Endothelial cell (in vitro differentiated cells): ENCODE measurements around the gene SRRM3. TPM values are rescaled to one million over a fixed set of nuclear protein-coding genes. Genes with fewer than 3 reads are reported as not detected.
"Not testable (repeated sequence)": the region's sequence is repeated elsewhere in the genome, so short reads cannot be mapped to it uniquely, and the experiment has no call there.

Experiments
- DNase-seq: peaks from one replicate; pipeline ENCODE4 v3.0.0; 2021; ENCODE audit warnings: low spot score
- H3K27ac Mint-ChIP-seq: one replicate; pipeline ENCODE4 v1.8.0; 2021; ENCODE audit warnings: mixed read lengths, inconsistent platforms; ENCODE audit not compliant: unreplicated experiment
- H3K27me3 Mint-ChIP-seq: one replicate; pipeline ENCODE4 v1.8.0; 2021; ENCODE audit warnings: mild to moderate bottlenecking, moderate library complexity, mixed read lengths, inconsistent platforms; ENCODE audit not compliant: unreplicated experiment
- H3K36me3 Mint-ChIP-seq: one replicate; pipeline ENCODE4 v1.8.0; 2021; ENCODE audit warnings: mild to moderate bottlenecking, low read depth, mixed read lengths, inconsistent platforms; ENCODE audit not compliant: unreplicated experiment
- H3K4me1 Mint-ChIP-seq: one replicate; pipeline ENCODE4 v1.8.0; 2021; ENCODE audit warnings: mild to moderate bottlenecking, mixed read lengths, inconsistent platforms; ENCODE audit not compliant: unreplicated experiment
- H3K4me3 Mint-ChIP-seq: one replicate; pipeline ENCODE4 v1.8.0; 2021; ENCODE audit warnings: mild to moderate bottlenecking, mixed read lengths, inconsistent platforms; ENCODE audit not compliant: unreplicated experiment
- H3K9me3 Mint-ChIP-seq: one replicate; pipeline ENCODE4 v1.8.0; 2021; ENCODE audit warnings: mixed read lengths, inconsistent platforms; ENCODE audit not compliant: unreplicated experiment
- total RNA-seq: library from RNA; stranded (reverse); fragmentation: NEBNext Ultra II Directional; extraction: Animal tissue kit (Norgen Biotek cat#: 25700); gene quantifications from one replicate; pipeline ENCODE4 v1.2.1, GENCODE V29; 2021; ENCODE audit not compliant: unreplicated experiment
- TF ChIP-seq, protein P1 (sequence below): fragments of 200-600 bp; sonication (generic); IDR thresholded peaks from one replicate; pipeline ENCODE4 v1.5.0; 2021; ENCODE audit warnings: antibody characterized with exemption; ENCODE audit not compliant: unreplicated experiment

Gene SRRM3
- total RNA-seq, 1 donor from 2014 or later = 27.1 TPM

DNA sequence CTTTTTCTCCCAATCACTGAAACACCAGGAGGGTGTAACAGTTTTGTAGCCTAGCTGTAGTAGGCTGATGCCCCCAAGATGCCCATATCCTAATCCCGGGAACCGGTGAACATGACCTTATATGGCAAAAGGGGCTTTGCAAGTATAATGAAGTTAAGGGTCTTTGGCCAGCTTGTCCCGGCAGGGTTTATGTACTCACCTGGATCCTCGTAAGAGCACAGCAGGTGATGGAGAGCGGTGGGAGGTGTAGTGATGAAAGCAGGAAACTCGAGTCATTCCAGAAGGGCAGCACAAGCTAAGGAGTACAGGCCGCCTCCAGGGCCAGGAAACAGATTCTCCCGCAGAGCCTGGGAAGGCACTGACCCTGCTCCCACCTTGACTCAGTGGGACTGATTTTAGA lies 37.9 kb upstream of the SRRM3 start:
- not testable (repeated sequence) for H3K4me1 Mint-ChIP-seq, DNase-seq, H3K36me3 Mint-ChIP-seq, H3K4me3 Mint-ChIP-seq, H3K27me3 Mint-ChIP-seq, H3K9me3 Mint-ChIP-seq
- H3K27ac Mint-ChIP-seq = peak overlapping the region; percentile 74

DNA sequence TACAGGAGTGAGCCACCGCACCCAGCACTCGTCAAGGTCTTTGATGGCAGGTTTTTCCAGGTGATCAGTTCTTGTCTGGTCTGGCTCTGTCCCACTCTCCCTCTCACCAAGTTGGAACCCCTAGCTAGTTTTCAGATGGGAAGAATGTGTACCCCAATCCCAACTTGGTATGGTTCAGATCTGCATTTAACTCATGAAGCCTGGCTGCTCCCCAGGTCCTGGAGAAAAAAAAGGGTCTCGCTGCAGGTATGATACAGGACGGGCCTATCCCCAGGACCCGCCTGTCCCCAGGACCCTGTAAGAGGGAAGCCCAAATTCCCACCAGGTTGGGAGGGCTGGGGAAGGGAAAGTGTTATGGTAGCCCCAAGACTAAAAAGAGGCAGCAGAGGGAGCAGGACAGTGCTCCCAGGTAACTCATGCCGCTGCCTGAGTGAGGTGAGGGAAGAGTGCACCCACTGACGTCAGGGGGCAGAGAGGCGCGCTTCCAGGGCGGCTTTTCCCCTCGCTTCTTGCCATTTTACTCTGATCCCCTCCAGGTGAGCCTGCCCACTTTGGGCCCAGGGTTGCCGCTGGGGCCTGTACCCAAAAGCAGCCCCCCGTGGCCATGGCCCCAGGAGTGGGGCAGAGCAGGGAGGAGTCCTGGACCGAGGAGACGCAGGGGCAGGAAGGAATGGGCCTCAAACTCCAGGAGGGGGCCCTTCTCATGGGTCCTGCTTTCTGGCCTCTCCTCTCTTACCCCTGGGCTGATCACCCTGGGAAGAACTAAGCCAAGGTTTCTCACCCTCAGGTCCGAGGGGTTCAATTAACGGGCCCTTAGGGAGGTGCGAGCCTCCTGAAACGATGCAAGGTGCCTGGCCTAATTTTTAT lies 36.4 kb upstream of the SRRM3 start:
- Mint-ChIP-seq H3K27me3 (no peaks in the 10 kb centered on the region), H3K4me1 (no peaks in the 10 kb centered on the region), H3K9me3 (no peaks in the 10 kb centered on the region), H3K27ac (no peak overlapping the region), H3K4me3 (no peak overlapping the region), H3K36me3 (no peaks in the 10 kb centered on the region)
- DNase-seq = no peak
- TF ChIP-seq, protein P1, sequence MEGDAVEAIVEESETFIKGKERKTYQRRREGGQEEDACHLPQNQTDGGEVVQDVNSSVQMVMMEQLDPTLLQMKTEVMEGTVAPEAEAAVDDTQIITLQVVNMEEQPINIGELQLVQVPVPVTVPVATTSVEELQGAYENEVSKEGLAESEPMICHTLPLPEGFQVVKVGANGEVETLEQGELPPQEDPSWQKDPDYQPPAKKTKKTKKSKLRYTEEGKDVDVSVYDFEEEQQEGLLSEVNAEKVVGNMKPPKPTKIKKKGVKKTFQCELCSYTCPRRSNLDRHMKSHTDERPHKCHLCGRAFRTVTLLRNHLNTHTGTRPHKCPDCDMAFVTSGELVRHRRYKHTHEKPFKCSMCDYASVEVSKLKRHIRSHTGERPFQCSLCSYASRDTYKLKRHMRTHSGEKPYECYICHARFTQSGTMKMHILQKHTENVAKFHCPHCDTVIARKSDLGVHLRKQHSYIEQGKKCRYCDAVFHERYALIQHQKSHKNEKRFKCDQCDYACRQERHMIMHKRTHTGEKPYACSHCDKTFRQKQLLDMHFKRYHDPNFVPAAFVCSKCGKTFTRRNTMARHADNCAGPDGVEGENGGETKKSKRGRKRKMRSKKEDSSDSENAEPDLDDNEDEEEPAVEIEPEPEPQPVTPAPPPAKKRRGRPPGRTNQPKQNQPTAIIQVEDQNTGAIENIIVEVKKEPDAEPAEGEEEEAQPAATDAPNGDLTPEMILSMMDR = no peak

DNA sequence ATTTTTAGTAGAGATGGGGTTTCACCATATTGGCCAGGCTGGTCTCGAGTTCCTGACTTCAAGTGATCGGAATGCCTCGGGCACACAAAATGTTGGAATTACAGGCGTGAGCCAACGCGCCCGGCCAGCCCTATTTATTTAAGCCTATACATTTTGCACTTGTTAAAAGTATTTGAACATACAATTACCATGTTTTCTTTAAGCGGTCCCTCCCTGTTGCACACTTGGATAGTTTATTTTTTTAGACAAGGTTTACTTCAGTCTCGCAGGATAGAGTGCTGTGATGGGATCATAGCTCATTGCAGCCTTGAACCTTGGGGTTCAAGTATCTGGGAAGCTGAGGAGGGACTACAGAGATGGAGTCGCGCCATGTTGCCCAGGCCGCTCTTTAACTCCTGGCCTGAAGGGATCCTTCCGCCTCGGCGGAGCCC lies 35.7 kb upstream of the SRRM3 start:
- no peaks in the 10 kb centered on the region for H3K9me3 Mint-ChIP-seq
- peak overlapping the region; percentile 78 for H3K27ac Mint-ChIP-seq
- H3K4me3 Mint-ChIP-seq = peak overlapping the region; percentile 78
- H3K27me3 Mint-ChIP-seq = no peaks in the 10 kb centered on the region
- no peaks in the 10 kb centered on the region for H3K36me3 Mint-ChIP-seq
- TF ChIP-seq, protein P1 = no peak
- DNase-seq = no peak
- no peaks in the 10 kb centered on the region for H3K4me1 Mint-ChIP-seq

GRCh38 chr7:76166404-76167255 lies 35.1 kb upstream of the SRRM3 start:
- no peaks in the 10 kb centered on the region for H3K9me3 Mint-ChIP-seq
- DNase-seq = peak; percentile 98
- no peaks in the 10 kb centered on the region for H3K4me1 Mint-ChIP-seq
- TF ChIP-seq, protein P1 = no peak
- no peaks in the 10 kb centered on the region for H3K27me3 Mint-ChIP-seq
- no peaks in the 10 kb centered on the region for H3K36me3 Mint-ChIP-seq
- H3K27ac Mint-ChIP-seq = peak overlapping the region; percentile 78
- H3K4me3 Mint-ChIP-seq = peak overlapping the region; percentile 79

DNA sequence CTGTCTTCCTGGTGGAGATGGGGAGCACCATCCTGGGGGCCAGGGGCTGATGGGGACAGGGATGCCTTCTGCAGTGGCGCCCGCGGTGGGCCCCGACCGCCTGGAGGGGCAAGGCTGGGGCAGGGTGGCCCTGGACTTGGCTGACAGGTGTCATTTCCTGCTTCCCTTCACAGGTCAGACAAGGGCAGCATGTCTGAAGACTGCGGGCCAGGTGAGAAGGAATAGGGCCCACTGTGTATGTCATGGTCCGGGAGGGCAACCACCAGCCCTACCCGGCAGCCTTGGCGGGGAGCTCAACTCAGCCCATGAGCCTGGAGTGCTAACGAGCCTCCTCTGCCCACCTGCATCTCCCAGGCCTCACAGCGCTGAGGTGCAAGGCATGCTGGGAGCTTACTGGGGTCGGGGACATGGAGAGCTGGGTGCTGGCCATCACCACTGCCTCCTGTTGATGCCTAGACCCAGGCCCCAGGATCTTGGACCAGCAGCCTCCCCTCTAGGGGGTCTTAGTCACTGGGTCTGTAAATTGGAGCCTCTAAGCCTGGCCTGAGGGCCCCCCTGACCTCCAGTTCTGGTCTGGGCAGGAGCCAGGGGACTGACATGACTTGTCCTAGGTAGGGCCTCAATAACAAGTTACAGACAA lies 28.0 kb upstream of the SRRM3 start:
- no peaks in the 10 kb centered on the region for H3K9me3 Mint-ChIP-seq

GRCh38 chr7:76176951-76177350 lies 24.7 kb upstream of the SRRM3 start:
- not testable (repeated sequence) for H3K27ac Mint-ChIP-seq, H3K27me3 Mint-ChIP-seq, H3K36me3 Mint-ChIP-seq, H3K4me3 Mint-ChIP-seq, H3K9me3 Mint-ChIP-seq, H3K4me1 Mint-ChIP-seq, DNase-seq

More for the DNA sequence above, 28.0 kb upstream of the SRRM3 start:
- Mint-ChIP-seq H3K4me1 (no peaks in the 10 kb centered on the region), H3K36me3 (no peaks in the 10 kb centered on the region), H3K4me3 (no peak overlapping the region), H3K27me3 (no peaks in the 10 kb centered on the region), H3K27ac (no peak overlapping the region)
- TF ChIP-seq, protein P1 = no peak
- DNase-seq = no peak
